H1 (cell line): ENCODE results near the gene PEX14. TPM values are rescaled to one million over a fixed set of nuclear protein-coding genes. Genes with fewer than 3 reads are reported as not detected.

Experiments
- CHD1 ChIP-seq: IDR thresholded peaks from 2 replicates; pipeline ENCODE4 v1.6.1; 2012; ENCODE audit warnings: low read depth, low read length, improper control_type of control experiment
- SIN3A ChIP-seq, 2 experiments: IDR thresholded peaks in 1 of 2; conservative IDR thresholded peaks in 1 of 2; 2 replicates each; pipeline ENCODE4 v1.6.1; 2011 to 2012; ENCODE audit warnings: low read length in 2 of 2, improper control_type of control experiment in 1 of 2, low read depth in 1 of 2, mild to moderate bottlenecking in 1 of 2
- polyA plus RNA-seq, 7 experiments: library from polyadenylated mRNA; depleted of rRNA in 3 of 7; stranded (reverse) in 5 of 7; unstranded in 2 of 7; fragments of >200 nt in 5 of 7; fragments of 200-250 nt in 2 of 7; gene quantifications; 1 replicate in 5 of 7; 2 replicates in 1 of 7; 4 replicates in 1 of 7; pipeline versions ENCODE4 v1.2.1 to v1.2.3, GENCODE V29; 2011 to 2013; ENCODE audit warnings: missing spikeins in 2 of 7, mixed read lengths in 2 of 7
- total RNA-seq: library from RNA; stranded (reverse); fragmentation: NEBNext Ultra II Directional; extraction: Animal tissue kit (Norgen Biotek cat#: 25700); gene quantifications from 2 replicates; pipeline ENCODE4 v1.2.1, GENCODE V29; 2021

PEX14 gene
- total and polyA plus RNA-seq, 2 of the 8 experiments (the other 6 are each of a cell fraction or from before 2014, with no cell fraction given): 13.0 to 19.8 TPM

- TF ChIP-seq SIN3A (conservative IDR thresholded peaks at IDR 0.05 in 1 of 2, IDR thresholded peaks at IDR 0.05 in 1 of 2; ENCODE audit: low read depth in 1 of 2, low read length in 2 of 2) (peak in 1 of 2 experiments; percentile 60; a peak in 1 of 4 replicates), CHD1 (no peak)
Measured at GRCh38 chr1:10507111-10507879, 32.5 kb downstream of the PEX14 start (continued).
